OCI-LY1 (cell line): ENCODE results near the gene WDR59.

Source experiments
- EZH2 ChIP-seq: fragments of 200-600 bp; sonication (generic), shearing (Covaris generic); IDR thresholded peaks from 2 replicates; pipeline ENCODE4 v1.8.0; 2017; ENCODE audit warnings: borderline replicate concordance, mixed run types, mild to moderate bottlenecking, antibody characterized with exemption, low read length, moderate library complexity, mixed read lengths
- TF ChIP-seq, protein P1 (sequence below): fragments of 200-600 bp; sonication (generic), shearing (Covaris generic); IDR thresholded peaks from 2 replicates; pipeline ENCODE4 v1.5.1; 2017; ENCODE audit warnings: mild to moderate bottlenecking, antibody characterized with exemption, low read length, moderate library complexity, mixed read lengths

GRCh38 chr16:75019007-75019406, 34.1 kb upstream of the WDR59 start:
- TF ChIP-seq, protein P1, sequence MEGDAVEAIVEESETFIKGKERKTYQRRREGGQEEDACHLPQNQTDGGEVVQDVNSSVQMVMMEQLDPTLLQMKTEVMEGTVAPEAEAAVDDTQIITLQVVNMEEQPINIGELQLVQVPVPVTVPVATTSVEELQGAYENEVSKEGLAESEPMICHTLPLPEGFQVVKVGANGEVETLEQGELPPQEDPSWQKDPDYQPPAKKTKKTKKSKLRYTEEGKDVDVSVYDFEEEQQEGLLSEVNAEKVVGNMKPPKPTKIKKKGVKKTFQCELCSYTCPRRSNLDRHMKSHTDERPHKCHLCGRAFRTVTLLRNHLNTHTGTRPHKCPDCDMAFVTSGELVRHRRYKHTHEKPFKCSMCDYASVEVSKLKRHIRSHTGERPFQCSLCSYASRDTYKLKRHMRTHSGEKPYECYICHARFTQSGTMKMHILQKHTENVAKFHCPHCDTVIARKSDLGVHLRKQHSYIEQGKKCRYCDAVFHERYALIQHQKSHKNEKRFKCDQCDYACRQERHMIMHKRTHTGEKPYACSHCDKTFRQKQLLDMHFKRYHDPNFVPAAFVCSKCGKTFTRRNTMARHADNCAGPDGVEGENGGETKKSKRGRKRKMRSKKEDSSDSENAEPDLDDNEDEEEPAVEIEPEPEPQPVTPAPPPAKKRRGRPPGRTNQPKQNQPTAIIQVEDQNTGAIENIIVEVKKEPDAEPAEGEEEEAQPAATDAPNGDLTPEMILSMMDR = no peak
- TF ChIP-seq EZH2 = no peak
